ENCODE measurements around the gene RRP7A. TPM values are rescaled to one million over a fixed set of nuclear protein-coding genes. Genes with fewer than 3 reads are reported as not detected.

Gene RRP7A
- polyA plus RNA-seq, 1 donor from 2014 or later: 74.7 TPM

GRCh38 chr22:42461511-42461910 lies 58.1 kb downstream of the RRP7A start:
- peaks cover 0 to under 1% (median 0%) of the 10 kb centered on the region in 3 donors for H3K9me3 Mint-ChIP-seq
- no peak overlapping the region for H3K27ac Mint-ChIP-seq
- H3K4me1 Mint-ChIP-seq: peaks cover 0 to 8% (median 4%) of the 10 kb centered on the region in 3 donors
- no peak overlapping the region for H3K4me3 Mint-ChIP-seq
- H3K36me3 Mint-ChIP-seq: peaks cover 3% of the 10 kb centered on the region
- H3K27me3 Mint-ChIP-seq: peaks cover 24% of the 10 kb centered on the region

Other genes with a start within 250 kb of the RRP7A start
- gene TCF20, start 249.1 kb downstream of the RRP7A start, polyA plus RNA-seq: 1.4 TPM
- gene NFAM1, start 87.4 kb downstream of the RRP7A start, polyA plus RNA-seq: 1.1 TPM
- 4.5 TPM for gene SERHL2, start 34.2 kb upstream of the RRP7A start, polyA plus RNA-seq
- gene POLDIP3, start 95.1 kb upstream of the RRP7A start, polyA plus RNA-seq: 78.2 TPM
- 0.51 TPM for gene ATP5MGL, start 120.8 kb upstream of the RRP7A start, polyA plus RNA-seq
- gene CYB5R3, start 129.6 kb upstream of the RRP7A start, polyA plus RNA-seq: 138 TPM
- gene A4GALT, start 201.1 kb upstream of the RRP7A start, polyA plus RNA-seq: not detected